SK-N-SH (cell line): ENCODE measurements around the gene ACACA.

ENCODE experiments used
- FOXJ3 ChIP-seq: sonication (generic); formaldehyde crosslinking; IDR thresholded peaks from 2 replicates; pipeline ENCODE4 v1.5.1; 2020; ENCODE audit warnings: mild to moderate bottlenecking, missing genetic modification reagents
- RCOR1 ChIP-seq: fragments of 150-350 bp; IDR thresholded peaks from 2 replicates; pipeline ENCODE4 v1.6.1; 2017; ENCODE audit warnings: antibody characterized with exemption, low read length
- RXRA ChIP-seq: IDR thresholded peaks from 2 replicates; pipeline ENCODE4 v1.4.0; 2012; ENCODE audit warnings: low read depth, mild to moderate bottlenecking, borderline replicate concordance
- SIN3A ChIP-seq: IDR thresholded peaks from 2 replicates; pipeline ENCODE4 v1.6.1; 2012; ENCODE audit warnings: low read depth, mild to moderate bottlenecking, low read length, moderate library complexity, borderline replicate concordance
- YY1 ChIP-seq: IDR thresholded peaks from 2 replicates; pipeline ENCODE4 v1.4.0; 2012; ENCODE audit warnings: low read depth, mild to moderate bottlenecking
- TF ChIP-seq, protein P1 (sequence below): fragments of 200-600 bp; sonication (generic); IDR thresholded peaks from 2 replicates; pipeline ENCODE4 v1.6.1; 2017; ENCODE audit warnings: antibody characterized with exemption, mild to moderate bottlenecking, moderate library complexity
- TF ChIP-seq, protein P2 (sequence below): IDR thresholded peaks from 2 replicates; pipeline ENCODE4 v1.4.0; 2012; ENCODE audit warnings: low read depth, borderline replicate concordance
- TF ChIP-seq, protein P3 (sequence below): fragments of 150-350 bp; IDR thresholded peaks from 2 replicates; pipeline ENCODE4 v1.6.1; 2016; ENCODE audit warnings: mild to moderate bottlenecking, low read depth, low read length

DNA sequence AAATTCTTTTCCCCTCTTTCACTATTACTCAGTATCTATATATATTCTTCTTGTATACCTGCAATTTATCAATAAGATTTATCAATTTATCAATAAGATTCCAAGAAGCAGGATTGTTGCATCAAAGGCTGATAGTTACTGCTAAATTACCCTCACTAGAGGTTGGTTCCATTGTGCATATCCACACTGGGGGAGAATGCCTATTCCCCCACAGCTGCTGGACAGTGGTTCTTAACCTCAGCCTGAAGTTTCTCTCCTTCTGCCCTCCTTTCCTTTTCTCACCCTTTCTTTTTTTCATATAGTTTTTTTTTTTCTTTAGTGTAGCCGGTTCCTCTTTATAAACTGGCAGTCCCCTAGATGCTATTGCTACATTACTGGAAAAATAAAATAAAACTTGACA is 24.6 kb downstream of the ACACA start:
- TF ChIP-seq, protein P1, sequence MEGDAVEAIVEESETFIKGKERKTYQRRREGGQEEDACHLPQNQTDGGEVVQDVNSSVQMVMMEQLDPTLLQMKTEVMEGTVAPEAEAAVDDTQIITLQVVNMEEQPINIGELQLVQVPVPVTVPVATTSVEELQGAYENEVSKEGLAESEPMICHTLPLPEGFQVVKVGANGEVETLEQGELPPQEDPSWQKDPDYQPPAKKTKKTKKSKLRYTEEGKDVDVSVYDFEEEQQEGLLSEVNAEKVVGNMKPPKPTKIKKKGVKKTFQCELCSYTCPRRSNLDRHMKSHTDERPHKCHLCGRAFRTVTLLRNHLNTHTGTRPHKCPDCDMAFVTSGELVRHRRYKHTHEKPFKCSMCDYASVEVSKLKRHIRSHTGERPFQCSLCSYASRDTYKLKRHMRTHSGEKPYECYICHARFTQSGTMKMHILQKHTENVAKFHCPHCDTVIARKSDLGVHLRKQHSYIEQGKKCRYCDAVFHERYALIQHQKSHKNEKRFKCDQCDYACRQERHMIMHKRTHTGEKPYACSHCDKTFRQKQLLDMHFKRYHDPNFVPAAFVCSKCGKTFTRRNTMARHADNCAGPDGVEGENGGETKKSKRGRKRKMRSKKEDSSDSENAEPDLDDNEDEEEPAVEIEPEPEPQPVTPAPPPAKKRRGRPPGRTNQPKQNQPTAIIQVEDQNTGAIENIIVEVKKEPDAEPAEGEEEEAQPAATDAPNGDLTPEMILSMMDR = no peak
- TF ChIP-seq RCOR1 (no peak), YY1 (no peak), RXRA (no peak), SIN3A (no peak), FOXJ3 (CRISPR knock-in tag) (no peak)
- TF ChIP-seq, protein P2, sequence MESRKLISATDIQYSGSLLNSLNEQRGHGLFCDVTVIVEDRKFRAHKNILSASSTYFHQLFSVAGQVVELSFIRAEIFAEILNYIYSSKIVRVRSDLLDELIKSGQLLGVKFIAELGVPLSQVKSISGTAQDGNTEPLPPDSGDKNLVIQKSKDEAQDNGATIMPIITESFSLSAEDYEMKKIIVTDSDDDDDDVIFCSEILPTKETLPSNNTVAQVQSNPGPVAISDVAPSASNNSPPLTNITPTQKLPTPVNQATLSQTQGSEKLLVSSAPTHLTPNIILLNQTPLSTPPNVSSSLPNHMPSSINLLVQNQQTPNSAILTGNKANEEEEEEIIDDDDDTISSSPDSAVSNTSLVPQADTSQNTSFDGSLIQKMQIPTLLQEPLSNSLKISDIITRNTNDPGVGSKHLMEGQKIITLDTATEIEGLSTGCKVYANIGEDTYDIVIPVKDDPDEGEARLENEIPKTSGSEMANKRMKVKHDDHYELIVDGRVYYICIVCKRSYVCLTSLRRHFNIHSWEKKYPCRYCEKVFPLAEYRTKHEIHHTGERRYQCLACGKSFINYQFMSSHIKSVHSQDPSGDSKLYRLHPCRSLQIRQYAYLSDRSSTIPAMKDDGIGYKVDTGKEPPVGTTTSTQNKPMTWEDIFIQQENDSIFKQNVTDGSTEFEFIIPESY = no peak
- TF ChIP-seq, protein P3, sequence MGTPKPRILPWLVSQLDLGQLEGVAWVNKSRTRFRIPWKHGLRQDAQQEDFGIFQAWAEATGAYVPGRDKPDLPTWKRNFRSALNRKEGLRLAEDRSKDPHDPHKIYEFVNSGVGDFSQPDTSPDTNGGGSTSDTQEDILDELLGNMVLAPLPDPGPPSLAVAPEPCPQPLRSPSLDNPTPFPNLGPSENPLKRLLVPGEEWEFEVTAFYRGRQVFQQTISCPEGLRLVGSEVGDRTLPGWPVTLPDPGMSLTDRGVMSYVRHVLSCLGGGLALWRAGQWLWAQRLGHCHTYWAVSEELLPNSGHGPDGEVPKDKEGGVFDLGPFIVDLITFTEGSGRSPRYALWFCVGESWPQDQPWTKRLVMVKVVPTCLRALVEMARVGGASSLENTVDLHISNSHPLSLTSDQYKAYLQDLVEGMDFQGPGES = no peak
